Measurements from ENCODE around the gene ANKRD13B. TPM values are rescaled to one million over a fixed set of nuclear protein-coding genes. Genes with fewer than 3 reads are reported as not detected.

ANKRD13B gene
- total RNA-seq, 1 experiment from 2014 or later, result 45.5 TPM

- TF ChIP-seq NFATC4 (CRISPR knock-in tag; IDR thresholded peaks at IDR 0.05), result no peak
- TF ChIP-seq CREM (CRISPR knock-in tag; IDR thresholded peaks at IDR 0.05), result no peak
- no peak for TF ChIP-seq CTCF (IDR thresholded peaks at IDR 0.05)
- TF ChIP-seq MAX (CRISPR knock-in tag; IDR thresholded peaks at IDR 0.05), result no peak
- no peak for TF ChIP-seq MYBL2 (CRISPR knock-in tag; IDR thresholded peaks at IDR 0.05)
- TF ChIP-seq E2F1 (CRISPR knock-in tag; IDR thresholded peaks at IDR 0.05), result no peak
- TF ChIP-seq NFE2L1 (CRISPR knock-in tag; IDR thresholded peaks at IDR 0.05), result no peak
- TF ChIP-seq PREB (CRISPR knock-in tag; IDR thresholded peaks at IDR 0.05; ENCODE audit: borderline replicate concordance), result no peak
- TF ChIP-seq ATF2 (CRISPR knock-in tag; IDR thresholded peaks at IDR 0.05; ENCODE audit: borderline replicate concordance, low read depth), result no peak
- no peak for TF ChIP-seq NR2C2 (CRISPR knock-in tag; IDR thresholded peaks at IDR 0.05)
- no peak for TF ChIP-seq ATF1 (CRISPR knock-in tag; IDR thresholded peaks at IDR 0.05)
- no peak for TF ChIP-seq ZNF532 (CRISPR knock-in tag; IDR thresholded peaks at IDR 0.05; ENCODE audit: borderline replicate concordance)
- no peak for TF ChIP-seq PRRX2 (CRISPR knock-in tag; IDR thresholded peaks at IDR 0.05)
- no peak for TF ChIP-seq SOX15 (CRISPR knock-in tag; IDR thresholded peaks at IDR 0.05)
- TF ChIP-seq ATF6 (CRISPR knock-in tag; IDR thresholded peaks at IDR 0.05), result no peak
- no peak for TF ChIP-seq ELF4 (CRISPR knock-in tag; IDR thresholded peaks at IDR 0.05; ENCODE audit: low read depth)
- no peak for TF ChIP-seq FOXP4 (CRISPR knock-in tag; IDR thresholded peaks at IDR 0.05)
- no peak for TF ChIP-seq HMGA2 (CRISPR knock-in tag; IDR thresholded peaks at IDR 0.05)
- TF ChIP-seq E2F4 (CRISPR knock-in tag; IDR thresholded peaks at IDR 0.05; ENCODE audit: borderline replicate concordance, low read depth), result no peak
- TF ChIP-seq FOXK1 (CRISPR knock-in tag; IDR thresholded peaks at IDR 0.05), result no peak
- DNase-seq (ENCODE audit: low spot score) (no peak), ATAC-seq (no peak)
- CTCF ChIA-PET, result interaction anchor here (1.5 kb wide), 2 partner anchors 16 to 18 kb away, joined by 4 to 8 read pairs; partner anchors contain the start of gene ANKRD13B
- no peak overlapping the region for H3K4me3 Mint-ChIP-seq
- H3K27me3 Mint-ChIP-seq (ENCODE audit: low read depth), result peaks cover 27% of the 10 kb centered on the region
- H3K27ac Mint-ChIP-seq, result no peak overlapping the region
- POLR2A ChIA-PET, result no interaction called here
- H3K36me3 Mint-ChIP-seq, result peaks cover 4% of the 10 kb centered on the region; the same call in 1 of the 2 replicates
- peaks cover 16% of the 10 kb centered on the region for H3K4me1 Mint-ChIP-seq
- H3K9me3 Mint-ChIP-seq, result no peaks in the 10 kb centered on the region
Observed at GRCh38 chr17:29610395-29610794, 17.5 kb downstream of the ANKRD13B start.

Measured in WTC11 (cell line).